Retina (tissue), 1 donor: ENCODE data around the gene CPXM2.

Experiments
- DNase-seq: peaks from one replicate; pipeline ENCODE4 v3.0.0-alpha.2; 2016

The CPXM2 gene

DNA sequence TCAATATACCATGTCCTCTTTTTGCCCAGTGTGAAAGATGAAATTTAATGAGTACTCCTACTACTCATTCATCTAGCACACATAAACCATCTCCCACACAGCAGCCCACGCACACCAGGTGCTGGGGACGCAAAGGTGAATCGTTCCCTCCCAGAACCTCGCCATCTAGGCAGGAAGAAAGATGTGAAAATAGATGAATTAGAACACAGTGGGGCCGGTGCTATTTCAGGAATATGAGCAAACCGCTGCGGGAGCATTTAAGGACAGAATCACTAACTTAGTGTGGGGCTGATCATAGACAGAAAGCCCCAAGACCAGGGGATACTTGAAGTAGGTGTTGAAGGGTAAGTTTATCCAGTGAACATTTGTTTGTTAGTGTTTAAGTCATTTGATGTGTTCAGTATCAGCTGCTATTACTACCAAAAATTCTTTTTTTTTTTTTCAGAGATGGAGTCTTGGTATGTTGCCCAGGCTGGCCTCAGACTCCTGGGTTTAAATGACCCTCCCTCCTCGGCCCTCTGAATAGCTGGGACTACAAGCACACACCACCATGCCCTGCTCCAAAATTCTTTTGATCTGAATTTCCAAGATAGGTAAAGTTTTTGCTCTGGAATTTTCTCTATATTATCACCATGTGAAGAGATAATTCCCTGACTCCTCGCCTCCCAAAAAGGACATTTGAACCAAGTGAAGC, 48.8 kb downstream of the CPXM2 start:
- no peak for DNase-seq

GRCh38 chr10:123841560-123841959, 50.0 kb downstream of the CPXM2 start:
- DNase-seq, result no peak

DNA sequence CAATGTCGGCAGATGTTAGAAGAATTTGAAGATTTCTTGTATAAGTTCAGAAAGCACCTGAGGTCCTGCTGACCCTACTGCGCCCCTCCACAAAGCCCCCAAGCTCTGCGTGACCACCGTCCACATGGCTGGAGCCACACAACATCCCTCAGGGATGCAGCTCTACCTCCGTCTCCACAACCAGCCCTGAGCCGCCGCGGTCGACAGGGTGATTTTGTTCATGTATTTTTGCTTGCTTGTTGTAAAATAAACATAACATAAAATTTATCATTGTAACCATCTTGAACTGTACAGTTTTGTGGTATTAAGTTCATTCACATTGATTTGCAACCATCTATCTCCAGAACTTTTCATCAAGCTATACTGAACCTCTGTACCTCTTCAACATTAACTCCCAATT, 50.5 kb downstream of the CPXM2 start:
- DNase-seq, result no peak

DNA sequence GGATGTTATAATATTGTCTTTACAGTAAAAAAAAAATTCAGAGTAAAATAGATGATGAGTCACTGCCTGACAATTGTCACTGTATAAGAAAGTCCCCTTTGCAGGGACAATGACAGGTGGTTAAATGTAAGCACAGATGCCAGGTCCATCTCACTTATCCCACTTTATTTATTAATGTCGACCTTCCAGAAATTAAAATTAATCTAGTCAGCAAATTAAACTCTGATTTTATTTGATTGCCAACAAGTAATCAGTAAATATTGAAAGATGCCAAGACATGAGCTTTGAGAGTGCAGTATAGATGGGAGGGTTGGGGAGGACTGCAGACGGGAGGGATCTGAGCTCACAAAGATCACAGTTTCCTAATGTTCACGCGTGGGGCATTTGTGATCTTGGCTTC, 50.9 kb downstream of the CPXM2 start:
- DNase-seq, result no peak

DNA sequence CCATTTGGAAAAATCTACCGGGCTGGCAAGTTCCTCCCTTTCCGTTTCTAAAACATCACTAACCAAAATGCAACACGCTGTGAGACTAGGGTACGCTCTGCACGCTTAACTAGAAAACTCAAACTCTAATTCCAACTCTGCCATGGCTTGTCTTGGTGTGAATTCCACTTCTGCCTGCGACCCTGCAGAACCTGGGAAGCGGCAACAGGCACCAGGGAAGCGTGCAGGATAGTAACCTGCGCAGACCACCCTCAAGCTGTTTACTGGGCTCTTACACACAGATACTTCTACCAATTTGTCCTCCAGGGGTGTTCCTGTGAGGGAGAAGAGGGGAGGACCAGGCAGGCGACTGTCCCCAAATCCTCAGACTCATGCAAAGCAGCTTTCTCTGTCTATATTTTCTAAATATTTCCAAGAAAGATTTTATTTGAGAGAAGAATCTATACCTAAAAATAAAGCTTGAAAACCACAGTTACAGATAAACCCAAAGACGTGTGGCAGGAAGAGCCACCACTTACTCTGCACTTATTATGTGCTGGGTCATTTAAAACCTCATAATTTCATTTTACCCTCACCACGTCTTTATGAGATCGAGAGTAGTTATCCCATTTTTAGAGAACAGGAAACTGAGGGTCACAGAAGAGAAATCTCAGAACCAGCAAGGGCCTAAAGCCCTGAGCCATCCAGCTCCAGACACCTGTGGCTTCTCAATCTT, 52.9 kb downstream of the CPXM2 start:
- DNase-seq, result no peak

GRCh38 chr10:123837756-123838155, 53.9 kb downstream of the CPXM2 start:
- DNase-seq, result no peak

GRCh38 chr10:123836418-123837145, 55.0 kb downstream of the CPXM2 start:
- DNase-seq, result no peak

DNA sequence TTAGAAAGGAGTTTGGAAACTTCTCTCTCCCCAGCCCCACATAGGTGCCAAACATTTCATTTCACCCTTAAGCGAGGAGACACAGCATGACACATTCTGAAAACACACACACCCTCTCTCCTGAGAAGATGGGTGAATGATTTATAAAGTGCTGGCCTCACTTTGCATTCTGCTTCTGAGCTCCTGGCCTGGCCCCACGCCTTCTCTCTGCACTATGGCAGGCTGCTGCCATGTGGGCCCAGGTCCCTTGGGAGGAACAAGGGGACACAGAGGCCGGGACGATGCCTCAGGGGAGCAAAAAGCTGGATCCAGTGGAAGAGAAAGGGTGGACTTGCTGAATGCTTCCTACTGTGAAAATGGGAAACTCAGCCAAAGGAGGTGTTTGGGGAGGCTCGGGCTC, 56.0 kb downstream of the CPXM2 start:
- DNase-seq, result no peak

DNA sequence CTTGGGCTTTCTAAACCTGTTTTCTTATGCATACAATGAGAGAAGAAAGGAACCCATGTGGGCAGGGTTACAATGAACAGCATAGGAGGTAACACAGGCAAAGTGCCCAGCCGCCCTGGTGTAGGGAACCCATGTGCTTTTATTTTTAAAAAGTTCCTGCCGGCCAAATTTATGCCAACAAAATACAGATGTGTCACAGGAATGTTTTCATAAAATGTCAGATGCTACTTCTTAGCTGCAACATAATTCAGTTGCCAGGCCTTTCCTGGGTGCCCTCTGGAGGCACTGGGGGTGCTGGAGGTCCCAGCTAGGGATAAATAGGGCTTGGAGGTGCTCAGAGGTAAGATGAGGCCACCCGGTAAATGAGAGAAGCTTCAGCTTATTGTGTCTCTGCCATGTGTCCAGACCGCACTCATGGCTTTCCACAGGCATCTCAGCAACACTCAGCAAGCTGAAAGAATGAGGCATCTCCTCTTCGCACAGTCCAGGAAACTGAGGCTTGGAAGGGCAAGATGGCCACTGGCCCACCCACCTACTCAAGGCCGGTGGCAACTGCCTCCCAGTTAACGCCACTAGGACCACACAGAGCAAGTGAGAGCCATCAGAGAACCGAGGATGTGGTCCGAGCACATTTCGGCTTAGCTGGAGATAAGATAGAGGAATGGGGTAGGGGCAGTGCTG, 58.3 kb downstream of the CPXM2 start:
- no peak for DNase-seq

GRCh38 chr10:123831259-123831658, 60.3 kb downstream of the CPXM2 start:
- DNase-seq, result no peak

GRCh38 chr10:123821136-123821535, 70.5 kb downstream of the CPXM2 start:
- DNase-seq, result no peak

DNA sequence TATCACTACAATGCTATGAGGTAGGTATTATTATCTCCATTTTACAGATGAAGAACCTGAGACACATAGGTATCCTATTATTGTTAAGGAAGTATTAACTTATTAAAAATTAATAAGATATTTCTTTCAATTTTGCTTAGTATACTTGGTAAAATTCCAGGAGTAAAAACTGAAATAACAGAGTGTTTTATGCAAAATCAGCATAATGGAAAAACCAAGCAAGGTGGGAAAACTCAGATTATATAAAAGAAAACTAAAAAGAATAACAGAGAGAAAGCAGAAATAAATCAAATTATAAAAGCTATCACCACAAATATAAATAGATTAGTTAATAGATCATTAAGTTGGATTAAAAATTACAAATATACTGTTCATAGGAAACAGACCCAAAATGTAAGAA, 82.0 kb downstream of the CPXM2 start:
- no peak for DNase-seq

DNA sequence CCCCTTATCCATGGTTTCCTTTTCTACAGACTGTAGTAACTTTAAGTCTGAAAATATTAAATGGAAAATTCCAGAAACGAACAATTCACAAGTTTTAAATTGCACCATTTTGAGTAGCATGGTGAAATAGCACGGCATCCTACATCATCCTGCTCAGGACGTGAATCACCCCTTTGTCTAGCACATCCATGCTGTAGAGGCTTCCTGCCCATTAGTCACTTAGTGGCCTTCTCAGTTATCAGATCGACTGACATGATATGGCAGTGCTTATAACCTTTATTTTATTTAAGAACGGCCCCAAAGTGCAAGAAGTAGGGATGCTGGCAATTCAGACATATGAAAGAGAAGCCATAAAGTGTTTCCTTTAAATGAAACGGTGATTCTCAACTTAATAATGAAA, 82.7 kb downstream of the CPXM2 start:
- no peak for DNase-seq

- no peak for DNase-seq
These were observed 83.3 kb downstream of the CPXM2 start for GRCh38 chr10:123808286-123808685.

DNA sequence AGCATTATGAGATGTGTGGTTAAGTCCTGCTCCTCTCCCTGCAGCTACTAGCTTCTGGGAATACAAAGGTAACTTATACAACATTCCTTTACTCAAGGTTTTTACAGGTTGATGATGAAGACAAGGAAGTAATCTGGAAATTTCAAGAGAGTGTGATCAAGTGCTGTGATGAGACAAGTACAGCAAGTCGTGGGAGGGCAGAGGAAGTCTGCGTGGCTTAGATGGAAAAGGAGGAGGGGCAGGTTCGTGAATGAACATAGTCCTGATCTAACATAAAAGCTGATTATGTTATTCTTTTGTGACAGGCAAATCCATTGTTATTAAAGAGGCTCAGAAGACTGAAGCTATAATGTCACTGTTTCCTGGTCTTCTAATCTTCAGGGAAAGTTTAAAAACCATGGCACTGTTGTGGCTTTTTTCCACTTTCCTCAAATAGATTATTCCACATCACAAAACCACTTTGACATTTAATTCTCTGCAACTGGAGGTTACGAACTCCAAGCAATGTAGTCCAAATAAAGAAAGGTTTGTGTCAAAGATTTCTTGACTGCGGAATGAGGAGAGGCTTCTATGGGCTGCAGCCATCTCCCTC, 84.1 kb downstream of the CPXM2 start:
- no peak for DNase-seq

DNA sequence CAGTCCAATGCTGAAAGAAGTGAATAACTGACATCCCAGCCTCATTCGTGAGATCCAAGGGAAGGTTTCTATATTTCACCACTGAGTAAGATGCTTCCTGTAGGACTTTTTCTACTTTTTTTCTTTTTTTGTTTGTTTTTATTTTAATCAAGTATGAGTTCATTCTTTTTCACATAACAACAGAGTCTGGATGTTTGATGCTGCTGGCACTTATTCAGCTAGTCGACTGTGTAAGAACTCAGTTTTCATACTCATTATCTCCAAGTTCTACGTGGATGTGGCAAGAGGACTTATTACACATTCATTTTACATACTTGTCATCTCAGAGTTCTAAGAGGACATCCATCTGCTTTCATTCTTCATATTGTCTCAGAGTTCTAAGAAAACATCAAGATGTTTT, 86.9 kb downstream of the CPXM2 start:
- DNase-seq, result no peak

DNA sequence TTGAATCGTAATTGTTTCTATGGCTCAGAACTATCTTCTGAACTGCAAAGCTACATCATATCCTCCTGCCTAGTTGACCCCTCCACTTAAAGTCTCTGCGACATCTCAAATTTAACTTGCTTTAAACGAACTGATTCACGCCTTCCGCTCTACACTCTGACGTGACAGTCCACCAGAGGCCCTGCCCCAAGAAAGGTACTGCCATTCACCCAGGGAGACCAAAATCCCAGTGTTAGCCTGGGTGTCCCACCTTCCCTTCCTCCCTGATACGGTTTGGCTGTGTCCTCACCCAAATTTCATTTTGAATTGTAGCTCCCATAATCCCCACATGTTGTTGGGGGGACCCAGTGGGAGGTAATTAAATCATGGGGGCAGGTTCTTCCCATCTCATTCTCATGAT, 90.8 kb downstream of the CPXM2 start:
- DNase-seq, result no peak

DNA sequence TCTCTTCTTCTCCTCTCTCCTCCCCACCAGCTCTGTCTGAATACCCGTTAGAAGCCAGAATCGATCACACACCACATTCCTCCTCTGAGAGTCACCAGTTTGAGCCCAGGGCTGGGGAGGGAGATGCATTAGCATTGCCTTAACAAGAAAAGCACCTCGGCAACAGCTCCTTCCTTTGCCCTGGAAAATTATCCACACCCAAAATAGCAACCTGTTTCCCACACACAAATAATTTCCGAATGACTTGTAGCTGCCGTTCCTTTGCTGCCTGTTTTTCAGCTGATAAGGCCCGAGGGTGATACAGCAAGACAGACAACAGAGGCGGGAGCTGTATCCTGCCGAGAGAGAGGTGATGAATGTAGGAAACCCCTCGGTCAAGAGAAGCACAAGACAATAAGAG, 91.3 kb downstream of the CPXM2 start:
- DNase-seq, result no peak

DNA sequence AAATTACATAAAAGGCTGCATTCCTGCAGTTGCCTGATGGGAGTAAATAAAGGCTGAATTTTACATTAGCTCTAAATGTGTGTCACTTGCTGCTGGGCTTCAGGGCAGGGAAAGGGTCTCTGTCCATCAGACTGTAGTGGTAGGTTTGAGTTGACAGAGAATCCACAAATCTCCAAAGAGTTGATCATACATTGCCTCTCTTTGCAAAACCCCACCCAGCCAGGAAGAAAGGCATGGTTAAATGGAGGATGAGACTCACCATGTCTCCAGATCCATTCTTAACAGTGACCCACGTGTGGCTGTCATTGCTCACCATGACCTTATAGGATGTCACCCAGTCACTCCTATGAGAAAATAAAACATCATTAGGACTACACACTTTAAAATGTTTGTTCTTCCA, 92.8 kb downstream of the CPXM2 start:
- DNase-seq, result no peak

GRCh38 chr10:123797813-123798212, 93.8 kb downstream of the CPXM2 start:
- DNase-seq, result no peak

DNA sequence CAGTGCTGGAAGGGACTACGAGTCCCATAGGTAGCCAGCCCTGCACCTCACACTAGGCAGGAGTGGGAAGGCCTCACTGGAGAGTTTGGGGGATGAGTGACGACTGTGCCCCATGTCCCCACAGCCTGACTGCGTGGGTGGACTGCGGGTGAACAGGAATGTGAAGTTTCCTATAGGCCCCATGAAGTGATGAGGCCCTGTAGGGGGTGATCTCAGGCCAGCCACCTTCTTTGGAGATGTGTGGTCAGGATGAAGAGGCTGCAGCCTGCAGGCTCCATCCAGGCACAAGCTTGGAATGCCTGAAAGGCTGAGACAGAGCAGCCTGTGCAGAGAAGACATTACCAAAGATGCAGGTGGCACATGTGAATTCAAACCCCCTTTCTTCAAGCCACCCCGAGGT, 94.9 kb downstream of the CPXM2 start:
- DNase-seq, result no peak

- DNase-seq, result no peak
These were observed 95.6 kb downstream of the CPXM2 start for GRCh38 chr10:123795846-123796590.
